HEK293 (cell line): Measurements from ENCODE around the gene TRIM24.

Source experiments
- CTCF ChIP-seq: fragments of 450-650 bp; formaldehyde crosslinking; IDR thresholded peaks from 2 replicates; pipeline ENCODE4 v1.5.1; 2016; ENCODE audit warnings: missing biosample characterization, missing genetic modification characterization
- OVOL3 ChIP-seq: fragments of 450-650 bp; formaldehyde crosslinking; IDR thresholded peaks from 2 replicates; pipeline ENCODE4 v1.5.1; 2016; ENCODE audit warnings: missing biosample characterization, missing genetic modification characterization
- PRDM6 ChIP-seq: fragments of 450-650 bp; formaldehyde crosslinking; IDR thresholded peaks from 2 replicates; pipeline ENCODE4 v1.5.1; 2017; ENCODE audit warnings: missing biosample characterization, missing genetic modification characterization
- TRIM28 ChIP-seq: IDR thresholded peaks from 2 replicates; pipeline ENCODE4 v1.6.1; 2011; ENCODE audit warnings: low read length, control low read depth, borderline replicate concordance
- YY1 ChIP-seq: fragments of 450-650 bp; formaldehyde crosslinking; IDR thresholded peaks from 2 replicates; pipeline ENCODE4 v1.5.1; 2018; ENCODE audit warnings: missing biosample characterization, missing genetic modification characterization
- ZBTB8A ChIP-seq: fragments of 450-650 bp; formaldehyde crosslinking; IDR thresholded peaks from 2 replicates; pipeline ENCODE4 v1.5.1; 2016; ENCODE audit warnings: missing biosample characterization, missing genetic modification characterization
- ZNF155 ChIP-seq: fragments of 450-650 bp; formaldehyde crosslinking; IDR thresholded peaks from 2 replicates; pipeline ENCODE4 v1.5.1; 2016; ENCODE audit warnings: missing biosample characterization, missing genetic modification characterization
- ZNF239 ChIP-seq: fragments of 450-650 bp; formaldehyde crosslinking; IDR thresholded peaks from 2 replicates; pipeline ENCODE4 v1.5.1; 2016; ENCODE audit warnings: missing biosample characterization, missing genetic modification characterization
- ZNF280D ChIP-seq: fragments of 450-650 bp; formaldehyde crosslinking; IDR thresholded peaks from 2 replicates; pipeline ENCODE4 v1.5.1; 2016; ENCODE audit warnings: missing biosample characterization, missing genetic modification characterization
- ZNF311 ChIP-seq: fragments of 450-650 bp; formaldehyde crosslinking; IDR thresholded peaks from 2 replicates; pipeline ENCODE4 v1.5.1; 2017; ENCODE audit warnings: missing biosample characterization, missing genetic modification characterization, borderline replicate concordance
- ZNF571 ChIP-seq: fragments of 450-650 bp; formaldehyde crosslinking; IDR thresholded peaks from 2 replicates; pipeline ENCODE4 v1.5.0; 2017; ENCODE audit warnings: missing biosample characterization, missing genetic modification characterization
- ZNF776 ChIP-seq: fragments of 450-650 bp; formaldehyde crosslinking; IDR thresholded peaks from 2 replicates; pipeline ENCODE4 v1.5.0; 2017; ENCODE audit warnings: missing biosample characterization, missing genetic modification characterization, borderline replicate concordance
- ZNF785 ChIP-seq: fragments of 450-650 bp; formaldehyde crosslinking; IDR thresholded peaks from 2 replicates; pipeline ENCODE4 v1.5.1; 2016; ENCODE audit warnings: missing biosample characterization, missing genetic modification characterization
- ZNF837 ChIP-seq: fragments of 450-650 bp; formaldehyde crosslinking; IDR thresholded peaks from 2 replicates; pipeline ENCODE4 v1.5.1; 2016; ENCODE audit warnings: missing biosample characterization, missing genetic modification characterization

GRCh38 chr7:138456220-138456619 lies 3.8 kb upstream of the TRIM24 start:
- TF ChIP-seq ZNF776 (tag by site-specific recombination), result no peak
- no peak for TF ChIP-seq ZNF837
- TF ChIP-seq ZNF280D (tag by site-specific recombination), result no peak
- no peak for TF ChIP-seq ZNF785 (tag by site-specific recombination)
- TF ChIP-seq CTCF, result no peak
- no peak for TF ChIP-seq ZNF239 (tag by site-specific recombination)
- no peak for TF ChIP-seq PRDM6 (tag by site-specific recombination)
- TF ChIP-seq OVOL3 (tag by site-specific recombination), result no peak
- no peak for TF ChIP-seq ZNF311
- no peak for TF ChIP-seq TRIM28
- TF ChIP-seq ZBTB8A (tag by site-specific recombination), result no peak
- no peak for TF ChIP-seq ZNF155 (tag by site-specific recombination)
- TF ChIP-seq ZNF571 (tag by site-specific recombination), result no peak
- no peak for TF ChIP-seq YY1 (tag by site-specific recombination)
